ENCODE results near the gene SGTA.
"Not testable (repeated sequence)": the region's sequence is repeated elsewhere in the genome, so short reads cannot be mapped to it uniquely, and the experiment has no call there.

The SGTA gene

GRCh38 chr19:2782936-2783780, at the start of gene SGTA:
SGTA (minus strand) TSS chr19:2783273; CDS start chr19:2769068, 14,205 bp downstream.
- ATAC-seq (replicated peaks) = peak; percentile 86 to 88
- peak within 1 kb of the TSS; percentile 90 for H3K4me3 Mint-ChIP-seq
- peak within 1 kb of the TSS; percentile 94 for H3K27ac Mint-ChIP-seq
- DNase-seq = peak; percentile 98
- H3K36me3 Mint-ChIP-seq = peaks cover 15 to 23% of the 10 kb centered on the region in 2 donors
- no peaks in the 10 kb centered on the region for H3K27me3 Mint-ChIP-seq
- H3K4me1 Mint-ChIP-seq = peaks cover 28 to 68% of the 10 kb centered on the region in 2 donors
- H3K9me3 Mint-ChIP-seq = no peaks in the 10 kb centered on the region

GRCh38 chr19:2827840-2828489, 44.9 kb upstream of the SGTA start:
- Mint-ChIP-seq H3K4me1 (peaks cover 13 to 14% of the 10 kb centered on the region in 2 donors), H3K36me3 (peaks cover 45 to 46% of the 10 kb centered on the region in 2 donors), H3K27me3 (no peaks in the 10 kb centered on the region), H3K4me3 (no peak overlapping the region), H3K9me3 (peaks cover 19 to 21% of the 10 kb centered on the region in 2 donors), H3K27ac (peak overlapping the region; percentile 91)
- ATAC-seq (replicated peaks) (peak in 1 of 2 donors; percentile 92), DNase-seq (peak; percentile 37)

GRCh38 chr19:2827022-2827421, 43.9 kb upstream of the SGTA start:
- Mint-ChIP-seq H3K4me3 (no peak overlapping the region), H3K4me1 (peaks cover 13 to 14% of the 10 kb centered on the region in 2 donors), H3K27me3 (no peaks in the 10 kb centered on the region), H3K27ac (no peak overlapping the region), H3K36me3 (peaks cover 36 to 38% of the 10 kb centered on the region in 2 donors), H3K9me3 (peaks cover 15 to 16% of the 10 kb centered on the region in 2 donors)
- no peak for DNase-seq
- no peak for ATAC-seq (replicated peaks)

- no peak for ATAC-seq (replicated peaks)
- Mint-ChIP-seq H3K27me3 (no peaks in the 10 kb centered on the region), H3K4me1 (peaks cover 17 to 22% of the 10 kb centered on the region in 2 donors), H3K9me3 (peaks cover 9 to 12% of the 10 kb centered on the region in 2 donors), H3K36me3 (peaks cover 25 to 28% of the 10 kb centered on the region in 2 donors), H3K27ac (no peak overlapping the region), H3K4me3 (no peak overlapping the region)
- no peak for DNase-seq
Measured at GRCh38 chr19:2824129-2824528, 41.1 kb upstream of the SGTA start.

GRCh38 chr19:2823646-2824045, 40.6 kb upstream of the SGTA start:
- no peak overlapping the region for H3K4me3 Mint-ChIP-seq
- ATAC-seq (replicated peaks) (no peak), DNase-seq (no peak)
- H3K4me1 Mint-ChIP-seq = peaks cover 17 to 24% of the 10 kb centered on the region in 2 donors
- H3K9me3 Mint-ChIP-seq = peaks cover 8 to 11% of the 10 kb centered on the region in 2 donors
- no peaks in the 10 kb centered on the region for H3K27me3 Mint-ChIP-seq
- peaks cover 22 to 24% of the 10 kb centered on the region in 2 donors for H3K36me3 Mint-ChIP-seq
- H3K27ac Mint-ChIP-seq = no peak overlapping the region

- Mint-ChIP-seq H3K27me3 (no peaks in the 10 kb centered on the region), H3K4me1 (peaks cover 12 to 20% of the 10 kb centered on the region in 2 donors), H3K27ac (peak overlapping the region; percentile 9), H3K9me3 (peaks cover 5 to 8% of the 10 kb centered on the region in 2 donors), H3K4me3 (no peak overlapping the region), H3K36me3 (peaks cover 14 to 17% of the 10 kb centered on the region in 2 donors)
- ATAC-seq (replicated peaks) (no peak), DNase-seq (no peak)
Measured at GRCh38 chr19:2822846-2823245, 39.8 kb upstream of the SGTA start.

- H3K36me3 Mint-ChIP-seq = peaks cover 12 to 17% of the 10 kb centered on the region in 2 donors
- H3K27me3 Mint-ChIP-seq = no peaks in the 10 kb centered on the region
- no peak overlapping the region for H3K27ac Mint-ChIP-seq
- no peak for DNase-seq
- peaks cover 10 to 20% of the 10 kb centered on the region in 2 donors for H3K4me1 Mint-ChIP-seq
- H3K4me3 Mint-ChIP-seq = peak overlapping the region; percentile 83 to 95
- peak; percentile 30 to 36 for ATAC-seq (replicated peaks)
- H3K9me3 Mint-ChIP-seq = peaks cover 4 to 5% of the 10 kb centered on the region in 2 donors
Measured at GRCh38 chr19:2820112-2820702, 37.1 kb upstream of the SGTA start.

GRCh38 chr19:2819540-2820111, 36.6 kb upstream of the SGTA start, which contains the start of gene ZNF554:
ZNF554 (plus strand) TSS chr19:2819868; CDS start chr19:2820072, 204 bp downstream.
- Mint-ChIP-seq H3K4me1 (peaks cover 10 to 20% of the 10 kb centered on the region in 2 donors), H3K4me3 (peak within 1 kb of the TSS; percentile 90 to 95), H3K27ac (peak within 1 kb of the TSS; percentile 86), H3K27me3 (no peaks in the 10 kb centered on the region), H3K9me3 (peaks cover 4 to 5% of the 10 kb centered on the region in 2 donors), H3K36me3 (peaks cover 15% of the 10 kb centered on the region in 2 donors)
- DNase-seq (peak; percentile 94), ATAC-seq (replicated peaks) (peak; percentile 95 to 96)

GRCh38 chr19:2817237-2817829, 34.3 kb upstream of the SGTA start:
- Mint-ChIP-seq H3K4me1 (peaks cover 10 to 20% of the 10 kb centered on the region in 2 donors), H3K27ac (peak overlapping the region; percentile 43), H3K36me3 (peaks cover 17 to 23% of the 10 kb centered on the region in 2 donors)
- DNase-seq; H3K27me3 Mint-ChIP-seq; H3K9me3 Mint-ChIP-seq; H3K4me3 Mint-ChIP-seq; ATAC-seq (replicated peaks): not testable (repeated sequence)

GRCh38 chr19:2816641-2817040, 33.6 kb upstream of the SGTA start:
- Mint-ChIP-seq H3K27ac (no peak overlapping the region), H3K4me1 (peaks cover 10 to 17% of the 10 kb centered on the region in 2 donors)
- no peak for ATAC-seq (replicated peaks)

GRCh38 chr19:2815923-2816322, 32.9 kb upstream of the SGTA start:
- no peaks in the 10 kb centered on the region for H3K27me3 Mint-ChIP-seq
- no peak for DNase-seq
- H3K36me3 Mint-ChIP-seq = peaks cover 22 to 27% of the 10 kb centered on the region in 2 donors
- no peak overlapping the region for H3K4me3 Mint-ChIP-seq
- no peak for ATAC-seq (replicated peaks)
- peaks cover 4 to 5% of the 10 kb centered on the region in 2 donors for H3K9me3 Mint-ChIP-seq
- H3K27ac Mint-ChIP-seq = no peak overlapping the region
- peaks cover 9 to 11% of the 10 kb centered on the region in 2 donors for H3K4me1 Mint-ChIP-seq

More at GRCh38 chr19:2816641-2817040, 33.6 kb upstream of the SGTA start:
- DNase-seq = no peak
- H3K36me3 Mint-ChIP-seq = peaks cover 17 to 23% of the 10 kb centered on the region in 2 donors
- H3K4me3 Mint-ChIP-seq = no peak overlapping the region
- H3K27me3 Mint-ChIP-seq = no peaks in the 10 kb centered on the region
- H3K9me3 Mint-ChIP-seq = peaks cover 4 to 5% of the 10 kb centered on the region in 2 donors

GRCh38 chr19:2815191-2815614, 32.1 kb upstream of the SGTA start:
- Mint-ChIP-seq H3K27ac (peak overlapping the region; percentile 43), H3K4me1 (peaks cover 8 to 11% of the 10 kb centered on the region in 2 donors)
- no peak for ATAC-seq (replicated peaks)

GRCh38 chr19:2814426-2814825, 31.4 kb upstream of the SGTA start:
- no peak overlapping the region for H3K4me3 Mint-ChIP-seq
- H3K27me3 Mint-ChIP-seq = no peaks in the 10 kb centered on the region
- peaks cover 7 to 11% of the 10 kb centered on the region in 2 donors for H3K4me1 Mint-ChIP-seq
- no peak for DNase-seq
- ATAC-seq (replicated peaks) = no peak
- no peak overlapping the region for H3K27ac Mint-ChIP-seq
- peaks cover 4 to 5% of the 10 kb centered on the region in 2 donors for H3K9me3 Mint-ChIP-seq
- peaks cover 29 to 31% of the 10 kb centered on the region in 2 donors for H3K36me3 Mint-ChIP-seq

More at GRCh38 chr19:2815191-2815614, 32.1 kb upstream of the SGTA start:
- Mint-ChIP-seq H3K36me3 (peaks cover 25 to 27% of the 10 kb centered on the region in 2 donors), H3K4me3 (no peak overlapping the region), H3K9me3 (peaks cover 4 to 5% of the 10 kb centered on the region in 2 donors), H3K27me3 (no peaks in the 10 kb centered on the region)
- no peak for DNase-seq
